Vagina (tissue), 2 donors: ENCODE data around the gene TSHR. TPM values are rescaled to one million over a fixed set of nuclear protein-coding genes. Genes with fewer than 3 reads are reported as not detected.

ENCODE experiments used
- DNase-seq, 2 donors: peaks; one replicate each; pipeline ENCODE4 v3.0.0-alpha.2; 2017; ENCODE audit errors: extremely low spot score in 2 of 2
- H3K27ac ChIP-seq: fragments of 200-600 bp; sonication (generic); one replicate; pipeline ENCODE4 v1.5.1; 2019
- H3K27me3 ChIP-seq: fragments of 200-600 bp; sonication (generic); one replicate; pipeline ENCODE4 v1.5.1; 2019
- H3K36me3 ChIP-seq, 2 donors: fragments of 200-600 bp; sonication (generic); one replicate each; pipeline ENCODE4 v1.5.1; 2017 to 2019
- H3K4me1 ChIP-seq: fragments of 200-600 bp; sonication (generic); one replicate; pipeline ENCODE4 v1.5.1; 2019
- H3K4me3 ChIP-seq, 2 donors: fragments of 200-600 bp; sonication (generic); 1 replicate in 1 of 2; 2 replicates in 1 of 2; pipeline ENCODE4 v1.5.1; 2016 to 2019
- H3K9me3 ChIP-seq: fragments of 200-600 bp; sonication (generic); one replicate; pipeline ENCODE4 v1.5.1; 2019
- CTCF ChIP-seq, 3 experiments: fragments of 450-650 bp in 2 of 3; fragments of 200-600 bp in 1 of 3; sonication (generic) in 1 of 3; IDR thresholded peaks; one replicate each; pipeline ENCODE4 v1.5.1; 2017 to 2019; ENCODE audit warnings: antibody characterized with exemption in 3 of 3, mild to moderate bottlenecking in 2 of 3, moderate library complexity in 2 of 3
- POLR2A ChIP-seq, 2 donors: fragments of 450-650 bp; IDR thresholded peaks; one replicate each; pipeline ENCODE4 v1.6.1; 2017; ENCODE audit warnings: antibody characterized with exemption in 2 of 2, mild to moderate bottlenecking in 2 of 2, moderate library complexity in 2 of 2
- POLR2AphosphoS5 ChIP-seq, 2 donors: sonication (generic); formaldehyde crosslinking; IDR thresholded peaks; one replicate each; pipeline ENCODE4 v1.9.0; 2017; ENCODE audit warnings: antibody characterized with exemption in 2 of 2, mild to moderate bottlenecking in 2 of 2, low read depth in 1 of 2; ENCODE audit not compliant: insufficient read depth in 1 of 2
- intact Hi-C: fragments of 100-400 bp; cut with DNase I; formaldehyde crosslinking; loops from one replicate; pipeline ENCODE4 v1.15.1; 2023
- total RNA-seq: library from RNA; depleted of rRNA; stranded (reverse); fragments of >200 nt; gene quantifications from one replicate; pipeline ENCODE4 v1.2.3, GENCODE V29; 2016

Gene TSHR
- total RNA-seq, 1 donor from 2014 or later, result not detected

- H3K9me3 ChIP-seq, result no peaks in the 10 kb centered on the region
- H3K27me3 ChIP-seq, result no peaks in the 10 kb centered on the region
- H3K36me3 ChIP-seq, result no peaks in the 10 kb centered on the region
- no peaks in the 10 kb centered on the region for H3K4me1 ChIP-seq
- no peak overlapping the region for H3K4me3 ChIP-seq
- no peak overlapping the region for H3K27ac ChIP-seq
- intact Hi-C loops, result no loop called here
- no peak for TF ChIP-seq POLR2A (IDR thresholded peaks at IDR 0.05)
- TF ChIP-seq POLR2AphosphoS5 (IDR thresholded peaks at IDR 0.05; ENCODE audit: insufficient read depth in 1 of 2, low read depth in 1 of 2), result no peak
- no peak for TF ChIP-seq CTCF (IDR thresholded peaks at IDR 0.05)
- DNase-seq, result no peak
These were observed 112.9 kb downstream of the TSHR start for GRCh38 chr14:81068176-81068782.

GRCh38 chr14:81070511-81070910, 115.1 kb downstream of the TSHR start:
- H3K27me3 ChIP-seq, result no peaks in the 10 kb centered on the region
- TF ChIP-seq CTCF (IDR thresholded peaks at IDR 0.05) (no peak), POLR2AphosphoS5 (IDR thresholded peaks at IDR 0.05; ENCODE audit: insufficient read depth in 1 of 2, low read depth in 1 of 2) (no peak), POLR2A (IDR thresholded peaks at IDR 0.05) (no peak)
- no peaks in the 10 kb centered on the region for H3K36me3 ChIP-seq

GRCh38 chr14:81085596-81085995, 130.2 kb downstream of the TSHR start:
- intact Hi-C loops, result no loop called here

More at GRCh38 chr14:81070511-81070910, 115.1 kb downstream of the TSHR start:
- H3K4me1 ChIP-seq, result no peaks in the 10 kb centered on the region
- H3K4me3 ChIP-seq, result no peak overlapping the region
- no peak overlapping the region for H3K27ac ChIP-seq
- intact Hi-C loops, result no loop called here
- H3K9me3 ChIP-seq, result no peaks in the 10 kb centered on the region
- DNase-seq, result no peak

GRCh38 chr14:81087230-81087629, 131.8 kb downstream of the TSHR start:
- no peaks in the 10 kb centered on the region for H3K9me3 ChIP-seq
- no peaks in the 10 kb centered on the region for H3K4me1 ChIP-seq
- H3K27me3 ChIP-seq, result no peaks in the 10 kb centered on the region
- H3K36me3 ChIP-seq, result no peaks in the 10 kb centered on the region
- DNase-seq, result no peak
- no peak overlapping the region for H3K4me3 ChIP-seq
- H3K27ac ChIP-seq, result no peak overlapping the region
- no peak for TF ChIP-seq CTCF (IDR thresholded peaks at IDR 0.05)
- TF ChIP-seq POLR2AphosphoS5 (IDR thresholded peaks at IDR 0.05; ENCODE audit: insufficient read depth in 1 of 2, low read depth in 1 of 2), result no peak
- TF ChIP-seq POLR2A (IDR thresholded peaks at IDR 0.05), result no peak
- intact Hi-C loops, result no loop called here

More at GRCh38 chr14:81085596-81085995, 130.2 kb downstream of the TSHR start:
- no peaks in the 10 kb centered on the region for H3K27me3 ChIP-seq
- no peak overlapping the region for H3K27ac ChIP-seq
- no peaks in the 10 kb centered on the region for H3K36me3 ChIP-seq
- no peaks in the 10 kb centered on the region for H3K4me1 ChIP-seq
- no peak for DNase-seq
- no peak overlapping the region for H3K4me3 ChIP-seq
- no peaks in the 10 kb centered on the region for H3K9me3 ChIP-seq
- TF ChIP-seq POLR2AphosphoS5 (IDR thresholded peaks at IDR 0.05; ENCODE audit: insufficient read depth in 1 of 2, low read depth in 1 of 2) (no peak), CTCF (IDR thresholded peaks at IDR 0.05) (no peak), POLR2A (IDR thresholded peaks at IDR 0.05) (no peak)

- H3K4me3 ChIP-seq, result no peak overlapping the region
- no peaks in the 10 kb centered on the region for H3K27me3 ChIP-seq
- intact Hi-C loops, result loop anchor here (5.0 kb wide), 1 partner anchor 1969 kb away; no protein-coding TSS in a partner anchor
- no peak for DNase-seq
- TF ChIP-seq CTCF (IDR thresholded peaks at IDR 0.05) (no peak), POLR2AphosphoS5 (IDR thresholded peaks at IDR 0.05; ENCODE audit: insufficient read depth in 1 of 2, low read depth in 1 of 2) (no peak), POLR2A (IDR thresholded peaks at IDR 0.05) (no peak)
- H3K27ac ChIP-seq, result no peak overlapping the region
- H3K9me3 ChIP-seq, result no peaks in the 10 kb centered on the region
- no peaks in the 10 kb centered on the region for H3K4me1 ChIP-seq
- no peaks in the 10 kb centered on the region for H3K36me3 ChIP-seq
These were observed 135.7 kb downstream of the TSHR start for GRCh38 chr14:81091139-81091538.
